Fibroblast of skin of right biceps (primary cell): ENCODE measurements around the gene OR4E2.
"Not testable (repeated sequence)": the region's sequence is repeated elsewhere in the genome, so short reads cannot be mapped to it uniquely, and the experiment has no call there.

Experiments
- DNase-seq: peaks from one replicate; pipeline ENCODE4 v3.0.0-alpha.2; 2013

The OR4E2 gene

GRCh38 chr14:21697662-21698061 lies 44.0 kb downstream of the OR4E2 start:
- not testable (repeated sequence) for DNase-seq

- DNase-seq = not testable (repeated sequence)
Observed at GRCh38 chr14:21698538-21698937, 44.9 kb downstream of the OR4E2 start.

GRCh38 chr14:21699551-21699950 lies 45.9 kb downstream of the OR4E2 start:
- DNase-seq = no peak

GRCh38 chr14:21702316-21702715 lies 48.7 kb downstream of the OR4E2 start:
- DNase-seq = no peak

GRCh38 chr14:21703357-21704326 lies 50.0 kb downstream of the OR4E2 start:
- DNase-seq = no peak

- no peak for DNase-seq
Observed at GRCh38 chr14:21704338-21704737, 50.7 kb downstream of the OR4E2 start.

- peak; percentile 30 for DNase-seq
Observed at GRCh38 chr14:21711360-21711961, 57.8 kb downstream of the OR4E2 start.

GRCh38 chr14:21712036-21712435 lies 58.4 kb downstream of the OR4E2 start:
- no peak for DNase-seq

- DNase-seq = no peak
Observed at GRCh38 chr14:21714318-21714929, 60.8 kb downstream of the OR4E2 start.
